ENCODE measurements around the gene MYL3.
A peak's percentile ranks its signal among the peaks of the same experiment; 100 is the strongest.

Gene MYL3

GRCh38 chr3:46899151-46900006 is 36.1 kb upstream of the MYL3 start:
- DNase-seq: no peak

GRCh38 chr3:46898321-46899150 is 35.3 kb upstream of the MYL3 start:
- no peak for DNase-seq

- no peak for DNase-seq
Measured at GRCh38 chr3:46897829-46898320, 34.6 kb upstream of the MYL3 start.

- DNase-seq: no peak
Measured at GRCh38 chr3:46897031-46897430, 33.8 kb upstream of the MYL3 start.

GRCh38 chr3:46896386-46896785 is 33.1 kb upstream of the MYL3 start:
- DNase-seq: no peak

- no peak for DNase-seq
Measured at GRCh38 chr3:46895761-46896160, 32.5 kb upstream of the MYL3 start.

- no peak for DNase-seq
Measured at GRCh38 chr3:46895204-46895660, 32.0 kb upstream of the MYL3 start.

GRCh38 chr3:46894256-46894655 is 31.0 kb upstream of the MYL3 start:
- DNase-seq: no peak

GRCh38 chr3:46893763-46894162 is 30.5 kb upstream of the MYL3 start:
- DNase-seq: no peak

GRCh38 chr3:46893146-46893748 is 30.0 kb upstream of the MYL3 start:
- DNase-seq: no peak

- DNase-seq: peak; percentile 39
Measured at GRCh38 chr3:46892285-46893145, 29.3 kb upstream of the MYL3 start.

- no peak for DNase-seq
Measured at GRCh38 chr3:46891132-46891531, 27.9 kb upstream of the MYL3 start.

GRCh38 chr3:46890132-46890531 is 26.9 kb upstream of the MYL3 start:
- DNase-seq: no peak

- no peak for DNase-seq
Measured at GRCh38 chr3:46889381-46890110, 26.3 kb upstream of the MYL3 start.

GRCh38 chr3:46888705-46889104 is 25.5 kb upstream of the MYL3 start:
- DNase-seq: no peak

GRCh38 chr3:46887980-46888494 is 24.8 kb upstream of the MYL3 start:
- DNase-seq: no peak

- DNase-seq: no peak
Measured at GRCh38 chr3:46885612-46886011, 22.4 kb upstream of the MYL3 start.

- DNase-seq: no peak
Measured at GRCh38 chr3:46884929-46885328, 21.7 kb upstream of the MYL3 start.

- DNase-seq: no peak
Measured at GRCh38 chr3:46884427-46884826, 21.2 kb upstream of the MYL3 start.

- no peak for DNase-seq
Measured at GRCh38 chr3:46883830-46884185, 20.6 kb upstream of the MYL3 start.

- DNase-seq: no peak
Measured at GRCh38 chr3:46883054-46883829, 20.0 kb upstream of the MYL3 start.

Measured in NCI-H1105 treated with DMSO at 0.1 percent for 48 hours (cell line).